Gastrocnemius medialis (tissue), 4 donors: Measurements from ENCODE around the gene SEC23B. TPM values are rescaled to one million over a fixed set of nuclear protein-coding genes. Genes with fewer than 3 reads are reported as not detected.

Experiments used
- ATAC-seq, 2 donors: fragments of 150-250 bp; one replicate each; pipeline ENCODE4 v1.9.1; 2016
- DNase-seq, 2 donors: peaks; one replicate each; pipeline ENCODE4 v3.0.0-alpha.2; 2019
- H3K27ac ChIP-seq, 4 donors: fragments of 200-600 bp; sonication (generic); 1 replicate in 1 of 4; 2 replicates in 3 of 4; pipeline ENCODE4 v1.5.1; 2016 to 2018; ENCODE audit warnings: mild to moderate bottlenecking in 2 of 4, moderate library complexity in 1 of 4
- H3K27me3 ChIP-seq, 3 donors: fragments of 200-600 bp; sonication (generic) in 2 of 3; 1 replicate in 1 of 3; 2 replicates in 2 of 3; pipeline versions ENCODE4 v1.5.1 to v1.6.0; 2016 to 2019; ENCODE audit warnings: mild to moderate bottlenecking in 1 of 3, moderate library complexity in 1 of 3
- H3K36me3 ChIP-seq, 2 donors: fragments of 200-600 bp; sonication (generic) in 1 of 2; one replicate each; pipeline ENCODE4 v1.5.1; 2017 to 2018
- H3K4me1 ChIP-seq, 2 donors: fragments of 200-600 bp; sonication (generic) in 1 of 2; one replicate each; pipeline ENCODE4 v1.5.1; 2016 to 2017; ENCODE audit warnings: mild to moderate bottlenecking in 2 of 2
- H3K4me3 ChIP-seq, 4 donors: fragments of 200-600 bp; sonication (generic) in 3 of 4; 1 replicate in 1 of 4; 2 replicates in 3 of 4; pipeline ENCODE4 v1.5.1; 2016 to 2019; ENCODE audit warnings: mild to moderate bottlenecking in 2 of 4
- H3K9me3 ChIP-seq, 3 donors: fragments of 200-600 bp; sonication (generic) in 2 of 3; 1 replicate in 1 of 3; 2 replicates in 2 of 3; pipeline ENCODE4 v1.5.1; 2016 to 2019
- POLR2A ChIP-seq, 2 donors: fragments of 450-650 bp; IDR thresholded peaks; one replicate each; pipeline ENCODE4 v1.6.1; 2017; ENCODE audit warnings: antibody characterized with exemption in 2 of 2, mild to moderate bottlenecking in 2 of 2, moderate library complexity in 2 of 2
- in situ Hi-C, 4 donors: fragments of 200-750 bp; cut with MboI; loops; one replicate each; pipeline versions ENCODE4 v1.15.0 to v1.8.0; 2017; ENCODE audit warnings: low sequenced_read_pairs in 4 of 4
- intact Hi-C: fragments of 100-400 bp; cut with DNase I; formaldehyde crosslinking; loops from one replicate; pipeline ENCODE4 v1.15.1; 2023; ENCODE audit warnings: low total_unique reads
- total RNA-seq, 4 donors: library from RNA; depleted of rRNA; stranded (reverse); fragments of >200 nt; gene quantifications; one replicate each; pipeline versions ENCODE4 v1.1.0 to v1.2.3, GENCODE V29; 2016
- TF ChIP-seq, protein P1 (sequence below), 5 experiments: fragments of 450-650 bp in 3 of 5; fragments of 200-600 bp in 2 of 5; sonication (generic) in 2 of 5; IDR thresholded peaks in 4 of 5; conservative IDR thresholded peaks in 1 of 5; 1 replicate in 4 of 5; 2 replicates in 1 of 5; pipeline ENCODE4 v1.5.1; 2016 to 2019; ENCODE audit warnings: antibody characterized with exemption in 5 of 5, mild to moderate bottlenecking in 3 of 5, moderate library complexity in 3 of 5

Gene SEC23B
- total RNA-seq, 4 donors from 2014 or later = 7.2 to 10.7 (median 8.1) TPM

DNA sequence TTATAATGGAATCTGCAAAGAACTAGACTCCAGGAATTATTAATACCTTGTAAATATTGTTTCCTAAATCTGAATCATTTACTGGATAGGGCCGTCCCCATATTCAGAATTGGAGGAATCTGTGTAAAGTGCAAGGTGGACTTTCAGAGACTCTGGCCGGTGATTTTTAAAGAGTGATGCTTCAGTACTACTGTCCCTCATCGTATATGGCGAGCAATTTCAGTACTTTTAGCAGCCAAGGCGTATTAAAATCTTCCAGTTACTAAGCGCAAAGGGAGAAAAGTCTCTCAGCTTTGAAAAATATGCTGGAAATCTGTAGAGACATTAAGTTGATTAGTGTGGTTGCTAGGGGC, 60.0 kb downstream of the SEC23B start:
- peak; percentile 21 to 30 for ATAC-seq
- in situ Hi-C loops = loop anchor here in 1 of 4 donors (25.0 kb wide), 1 partner anchor 1830 kb away; the partner anchor contains the start of genes OTOR and SNRPB2
- H3K27ac ChIP-seq = peak overlapping the region; percentile 82 to 90 (median 86)
- H3K4me1 ChIP-seq = peaks cover 13 to 20% of the 10 kb centered on the region in 2 donors
- H3K27me3 ChIP-seq = no peaks in the 10 kb centered on the region
- peak overlapping the region; percentile 61 to 85 (median 78) for H3K4me3 ChIP-seq
- H3K36me3 ChIP-seq = peaks cover 0 to 27% of the 10 kb centered on the region in 2 donors
- TF ChIP-seq, protein P1, sequence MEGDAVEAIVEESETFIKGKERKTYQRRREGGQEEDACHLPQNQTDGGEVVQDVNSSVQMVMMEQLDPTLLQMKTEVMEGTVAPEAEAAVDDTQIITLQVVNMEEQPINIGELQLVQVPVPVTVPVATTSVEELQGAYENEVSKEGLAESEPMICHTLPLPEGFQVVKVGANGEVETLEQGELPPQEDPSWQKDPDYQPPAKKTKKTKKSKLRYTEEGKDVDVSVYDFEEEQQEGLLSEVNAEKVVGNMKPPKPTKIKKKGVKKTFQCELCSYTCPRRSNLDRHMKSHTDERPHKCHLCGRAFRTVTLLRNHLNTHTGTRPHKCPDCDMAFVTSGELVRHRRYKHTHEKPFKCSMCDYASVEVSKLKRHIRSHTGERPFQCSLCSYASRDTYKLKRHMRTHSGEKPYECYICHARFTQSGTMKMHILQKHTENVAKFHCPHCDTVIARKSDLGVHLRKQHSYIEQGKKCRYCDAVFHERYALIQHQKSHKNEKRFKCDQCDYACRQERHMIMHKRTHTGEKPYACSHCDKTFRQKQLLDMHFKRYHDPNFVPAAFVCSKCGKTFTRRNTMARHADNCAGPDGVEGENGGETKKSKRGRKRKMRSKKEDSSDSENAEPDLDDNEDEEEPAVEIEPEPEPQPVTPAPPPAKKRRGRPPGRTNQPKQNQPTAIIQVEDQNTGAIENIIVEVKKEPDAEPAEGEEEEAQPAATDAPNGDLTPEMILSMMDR (IDR thresholded peaks at IDR 0.05 in 4 of 5, conservative IDR thresholded peaks at IDR 0.05 in 1 of 5) = no peak
- TF ChIP-seq POLR2A (IDR thresholded peaks at IDR 0.05) = no peak
- intact Hi-C loops = loop anchor here (1.0 to 5.0 kb wide), 5 partner anchors 19 to 280 kb away; partner anchors contain the start of genes DZANK1, POLR3F, SEC23B and ZNF133
- DNase-seq = no peak
- H3K9me3 ChIP-seq = no peaks in the 10 kb centered on the region

DNA sequence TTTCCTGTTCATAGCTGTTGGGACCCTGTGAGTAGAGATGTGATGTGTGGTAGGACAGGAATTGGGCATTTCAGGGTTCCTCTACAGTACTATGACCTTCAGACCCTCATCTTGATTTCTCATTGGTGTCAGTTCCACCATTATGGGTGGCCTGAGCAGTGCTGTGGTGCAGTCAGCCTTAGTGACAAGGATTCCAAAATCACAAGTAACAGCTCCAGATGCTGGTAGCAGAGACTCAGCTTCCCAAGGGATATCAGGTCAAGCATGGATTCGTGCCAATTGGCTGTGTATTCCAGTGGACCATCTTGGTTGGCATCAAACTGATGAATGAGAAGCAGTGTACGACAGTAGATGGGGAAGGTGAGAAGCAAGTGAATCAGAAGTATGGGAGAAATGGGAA, 63.3 kb downstream of the SEC23B start:
- H3K9me3 ChIP-seq = no peaks in the 10 kb centered on the region
- no peak for DNase-seq
- peaks cover 13 to 20% of the 10 kb centered on the region in 2 donors for H3K4me1 ChIP-seq
- in situ Hi-C loops (loop anchor here in 1 of 4 donors (25.0 kb wide), 1 partner anchor 1834 kb away; the partner anchor contains the start of genes OTOR and SNRPB2), intact Hi-C loops (no loop called here)
- no peak for ATAC-seq
- H3K27ac ChIP-seq = no peak overlapping the region
- peaks cover 0 to 24% of the 10 kb centered on the region in 2 donors for H3K36me3 ChIP-seq
- TF ChIP-seq POLR2A (IDR thresholded peaks at IDR 0.05) = no peak
- TF ChIP-seq, protein P1 (IDR thresholded peaks at IDR 0.05 in 4 of 5, conservative IDR thresholded peaks at IDR 0.05 in 1 of 5) = no peak
- no peaks in the 10 kb centered on the region for H3K27me3 ChIP-seq
- H3K4me3 ChIP-seq = no peak overlapping the region

DNA sequence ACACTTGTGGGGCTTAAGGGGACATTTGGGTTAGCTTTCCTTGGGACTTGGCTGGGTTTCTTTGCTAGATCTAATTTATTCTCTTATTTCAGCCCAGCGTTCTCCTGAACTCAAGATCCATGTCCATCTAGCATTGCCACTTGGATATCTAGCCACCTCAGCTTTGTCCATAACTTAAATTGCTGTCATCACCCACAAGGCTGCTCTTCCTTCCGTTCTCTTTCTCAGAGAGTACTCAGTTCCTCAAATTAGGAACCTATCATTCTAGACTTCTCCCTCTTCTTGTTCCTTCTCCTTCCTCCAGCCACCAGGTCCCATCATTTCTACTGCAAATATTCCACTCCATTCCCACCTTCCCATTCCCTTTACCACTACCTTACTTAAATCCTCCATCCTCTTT, 63.8 kb downstream of the SEC23B start:
- Histone ChIP-seq H3K27me3 (no peaks in the 10 kb centered on the region), H3K4me3 (no peak overlapping the region), H3K9me3 (no peaks in the 10 kb centered on the region), H3K27ac (no peak overlapping the region), H3K36me3 (peaks cover 0 to 24% of the 10 kb centered on the region in 2 donors), H3K4me1 (peaks cover 10 to 18% of the 10 kb centered on the region in 2 donors)
- DNase-seq (no peak), ATAC-seq (no peak)
- in situ Hi-C loops = loop anchor here in 1 of 4 donors (25.0 kb wide), 1 partner anchor 1834 kb away; the partner anchor contains the start of genes OTOR and SNRPB2
- TF ChIP-seq, protein P1 (IDR thresholded peaks at IDR 0.05 in 4 of 5, conservative IDR thresholded peaks at IDR 0.05 in 1 of 5) = no peak
- TF ChIP-seq POLR2A (IDR thresholded peaks at IDR 0.05) = no peak
- intact Hi-C loops = no loop called here

DNA sequence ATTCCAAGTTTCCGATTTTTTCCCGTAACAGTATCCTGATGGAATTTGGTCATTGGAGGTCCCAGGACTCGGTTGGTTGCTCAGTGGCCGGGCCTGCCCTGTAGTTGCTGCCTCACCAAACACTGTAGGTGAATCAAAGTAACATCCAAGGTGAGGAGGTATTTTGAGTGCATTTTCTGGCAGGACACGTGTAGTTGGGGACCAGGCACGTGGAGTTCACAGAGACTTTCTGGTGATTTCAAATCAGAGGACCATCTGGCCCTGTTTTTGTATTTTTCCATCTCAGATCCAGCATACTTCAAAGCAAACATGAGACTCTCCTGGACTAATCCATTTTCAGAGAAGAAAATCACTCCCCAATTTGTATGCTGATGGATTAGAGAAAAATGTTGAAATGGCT, 70.2 kb downstream of the SEC23B start:
- H3K27me3 ChIP-seq = no peaks in the 10 kb centered on the region
- H3K36me3 ChIP-seq = no peaks in the 10 kb centered on the region
- H3K9me3 ChIP-seq = no peaks in the 10 kb centered on the region
- H3K4me3 ChIP-seq = no peak overlapping the region
- no peak for DNase-seq
- no peak for TF ChIP-seq POLR2A (IDR thresholded peaks at IDR 0.05)
- TF ChIP-seq, protein P1 (IDR thresholded peaks at IDR 0.05 in 4 of 5, conservative IDR thresholded peaks at IDR 0.05 in 1 of 5) = no peak
- no peaks in the 10 kb centered on the region for H3K4me1 ChIP-seq
- no peak overlapping the region for H3K27ac ChIP-seq
- in situ Hi-C loops (loop anchor here in 1 of 4 donors (25.0 kb wide), 1 partner anchor 209 kb away; no protein-coding TSS in a partner anchor), intact Hi-C loops (no loop called here)
- no peak for ATAC-seq
